Esophagus mucosa (tissue), 1 donor: ENCODE measurements around the gene EGFL8. TPM values are rescaled to one million over a fixed set of nuclear protein-coding genes. Genes with fewer than 3 reads are reported as not detected.
"Not testable (repeated sequence)": the region's sequence is repeated elsewhere in the genome, so short reads cannot be mapped to it uniquely, and the experiment has no call there.

ENCODE experiments used
- ATAC-seq: fragments of 200-7000 bp; cut with Tn5 transposase; one replicate; pipeline ENCODE4 v1.9.1; 2020
- total RNA-seq: library from RNA; stranded (reverse); gene quantifications from one replicate; pipeline ENCODE4 v1.2.4, GENCODE V29; 2023
- donor health status: DM: yes; HTN: yes; CAD: no.

Gene EGFL8
- total RNA-seq, 1 donor from 2014 or later = 10.2 TPM

- no peak for ATAC-seq
These were observed 33.9 kb downstream of the EGFL8 start for GRCh38 chr6:32198345-32198696.

- ATAC-seq = no peak
These were observed 34.5 kb downstream of the EGFL8 start for GRCh38 chr6:32198866-32199265.

DNA sequence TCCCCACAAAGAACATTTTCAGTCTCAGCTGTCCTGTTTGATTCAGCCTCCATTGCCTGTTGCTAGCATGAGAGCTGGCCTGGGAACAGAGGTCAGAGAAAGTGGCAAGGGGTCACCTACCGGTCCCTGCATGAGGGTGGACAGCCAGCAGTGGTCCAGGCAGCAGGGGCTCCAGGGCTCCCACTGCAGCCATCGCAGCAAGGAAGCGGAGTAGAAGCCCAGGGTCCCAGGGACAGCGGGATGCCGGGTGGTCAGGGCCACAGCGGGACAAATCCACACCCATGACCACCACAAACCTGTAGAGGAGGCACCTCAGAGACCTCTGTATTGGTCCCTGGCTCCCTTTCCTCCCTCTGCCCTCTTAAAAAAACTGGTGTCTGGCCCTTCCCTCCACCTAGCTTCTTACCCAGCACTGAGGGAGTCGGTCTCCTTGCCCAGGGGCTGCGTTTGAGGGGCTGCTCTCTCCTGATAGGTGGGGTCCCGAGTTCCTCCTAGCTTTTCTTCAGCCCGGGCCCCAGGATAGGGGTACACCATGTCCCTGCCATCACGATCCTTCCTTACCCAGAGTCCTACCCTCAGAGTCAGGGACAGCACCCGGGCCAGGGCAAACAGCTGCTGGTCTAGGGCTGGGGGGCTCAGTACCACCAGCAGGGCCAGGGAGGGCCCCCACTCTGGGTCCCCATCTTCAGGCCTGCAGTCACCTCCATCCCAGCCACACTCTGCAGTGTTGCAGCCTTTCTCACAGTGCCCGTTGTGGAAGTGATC lies 36.5 kb downstream of the EGFL8 start:
- no peak for ATAC-seq

- no peak for ATAC-seq
These were observed 37.8 kb downstream of the EGFL8 start for GRCh38 chr6:32202186-32202585.

DNA sequence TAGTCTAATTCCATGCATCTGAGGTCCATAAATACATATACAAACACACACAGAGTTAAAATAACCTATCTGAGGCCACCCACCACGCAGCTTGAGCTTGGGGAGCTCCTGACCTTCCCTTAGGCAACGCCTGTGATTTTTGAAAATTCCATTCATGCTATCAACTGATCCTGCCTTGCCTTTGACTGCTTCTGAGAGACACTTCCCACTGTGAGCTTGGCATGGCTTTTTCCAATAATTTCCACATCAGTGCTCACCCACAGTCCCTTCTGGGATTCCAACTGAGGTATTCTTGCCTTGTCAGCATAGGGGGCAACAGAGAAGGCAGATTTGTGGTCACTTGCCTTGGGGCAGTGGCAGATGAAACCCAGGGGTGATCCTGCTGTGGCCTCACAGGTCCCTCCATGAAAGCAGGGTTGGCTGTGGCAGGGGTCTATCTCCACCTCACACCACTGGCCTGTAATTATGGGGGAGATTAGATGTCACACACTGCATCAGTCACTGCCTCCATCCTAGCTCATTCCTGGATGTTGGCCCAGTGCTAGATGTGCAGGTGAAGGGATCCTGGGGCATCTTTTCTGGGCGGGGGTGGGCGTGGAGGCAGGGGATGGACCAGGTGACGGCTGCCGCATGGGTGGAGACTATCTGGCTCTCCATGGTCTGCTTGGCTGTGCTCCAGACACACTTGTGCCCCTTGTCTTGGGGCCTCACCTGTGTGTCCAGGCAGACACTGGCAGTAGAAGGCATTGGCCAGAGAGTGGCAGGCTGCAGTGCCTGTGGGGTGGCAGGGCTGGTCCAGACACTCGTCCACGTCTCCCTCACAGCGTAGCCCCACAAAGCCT lies 39.3 kb downstream of the EGFL8 start:
- no peak for ATAC-seq

DNA sequence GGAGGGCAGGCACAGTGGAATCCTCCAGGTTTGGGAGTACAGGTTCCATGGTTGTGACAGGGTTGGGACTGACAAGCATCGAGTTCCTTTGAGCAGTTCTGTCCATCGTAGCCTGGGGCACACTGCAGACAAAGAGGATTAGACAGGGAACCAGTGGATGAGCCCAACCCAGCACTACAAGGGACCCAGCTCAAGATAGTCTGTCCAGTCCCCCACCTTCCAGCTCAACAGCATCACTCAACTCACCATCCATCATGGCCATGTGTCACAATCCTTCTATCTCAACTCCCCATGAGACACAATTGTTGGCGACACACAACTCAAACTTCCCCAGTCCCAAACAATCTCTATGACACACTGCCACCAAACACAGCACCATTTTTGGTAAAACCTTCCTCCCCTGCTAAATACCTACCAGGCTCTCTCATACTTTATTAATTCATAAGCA lies 39.9 kb downstream of the EGFL8 start:
- peak; percentile 9 for ATAC-seq

DNA sequence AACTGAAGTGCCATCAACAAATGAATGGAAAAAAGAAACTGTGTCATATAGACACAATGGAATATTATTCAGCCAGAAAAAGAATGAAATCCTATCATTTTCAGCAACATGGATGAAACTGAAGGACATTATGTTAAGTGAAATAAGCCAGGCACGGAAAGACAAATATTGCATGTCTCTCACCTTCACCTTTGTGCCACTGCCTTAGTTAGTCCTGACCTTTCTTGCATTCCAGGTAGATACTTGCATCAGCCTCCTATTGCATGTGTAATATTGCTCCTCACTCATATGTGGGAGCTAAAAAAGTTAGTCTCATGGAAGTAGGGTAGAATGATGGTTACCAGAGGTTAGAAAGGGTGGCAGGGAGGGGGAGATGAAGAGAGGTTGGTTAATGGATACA lies 44.6 kb downstream of the EGFL8 start:
- ATAC-seq = no peak

DNA sequence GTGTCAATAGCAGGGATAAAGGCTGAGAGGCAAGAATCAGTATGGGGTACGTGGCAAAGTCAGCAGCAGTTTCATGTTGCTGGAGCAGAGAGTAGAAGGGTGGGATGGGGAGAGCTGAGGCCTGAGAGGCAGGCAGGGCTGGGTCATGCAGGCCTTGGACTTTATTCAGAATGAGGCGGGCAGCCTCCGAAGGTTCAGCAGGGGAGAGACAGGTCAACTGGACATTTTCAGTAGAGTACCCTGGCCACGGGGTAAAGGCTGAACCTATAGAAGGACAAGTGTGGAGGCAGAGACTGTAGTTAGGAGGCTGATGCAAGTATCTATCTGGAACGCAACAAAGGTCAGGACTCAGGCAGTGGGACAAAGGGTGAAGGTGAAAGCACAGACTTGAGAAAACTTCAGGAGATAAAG lies 45.8 kb downstream of the EGFL8 start:
- ATAC-seq = no peak

DNA sequence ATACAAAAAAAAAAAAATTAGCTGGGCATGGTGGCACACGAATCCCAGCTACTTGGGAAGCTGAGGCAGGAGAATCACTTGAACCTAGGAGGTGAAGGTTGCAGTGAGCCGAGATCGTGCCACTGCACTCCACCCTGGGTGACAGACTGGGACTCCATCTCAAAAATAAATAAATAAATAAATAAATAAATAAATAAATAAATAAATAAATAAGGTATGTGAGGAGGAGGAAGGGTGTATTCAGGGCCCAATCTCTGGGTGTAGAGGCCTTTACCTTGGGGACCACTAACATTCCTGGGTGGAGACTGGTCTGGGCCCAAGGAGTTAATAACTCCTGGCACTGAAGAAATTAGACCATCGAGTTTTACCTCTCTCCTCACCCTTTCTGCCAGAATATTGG lies 47.0 kb downstream of the EGFL8 start:
- ATAC-seq = not testable (repeated sequence)

DNA sequence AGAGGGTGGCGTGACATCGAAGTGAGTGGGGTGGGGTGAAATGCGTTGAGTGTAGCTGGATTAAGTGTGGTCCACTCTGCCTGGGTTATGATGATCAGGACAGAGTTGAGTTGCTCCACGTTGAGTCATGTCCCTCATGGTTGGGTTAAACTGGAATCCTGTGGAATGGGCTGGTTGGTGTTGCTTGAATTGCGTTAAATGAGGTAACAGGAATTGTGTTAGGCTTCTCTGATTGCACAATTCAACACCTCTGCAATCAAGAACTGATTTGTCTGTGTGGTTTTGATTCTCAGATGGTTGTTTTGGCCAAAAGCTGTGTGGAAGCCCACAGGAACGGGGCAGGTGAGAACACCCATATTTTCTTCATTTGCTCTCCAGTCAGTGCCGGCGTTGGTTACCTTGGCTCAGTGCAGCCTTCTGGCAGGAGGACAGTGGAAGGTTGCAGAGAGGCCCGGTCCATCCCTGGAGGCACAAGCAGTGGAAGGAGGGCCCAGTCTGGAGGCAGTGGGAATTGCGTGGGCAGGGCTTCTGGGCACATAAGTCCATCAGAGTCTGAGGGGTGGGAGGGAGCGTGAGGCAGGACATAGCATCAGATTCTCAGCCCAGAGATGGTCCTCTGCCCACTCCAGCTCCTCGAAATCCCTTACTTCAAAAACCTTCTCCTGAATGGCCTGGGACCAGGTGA lies 47.8 kb downstream of the EGFL8 start:
- ATAC-seq = peak; percentile 43

- no peak for ATAC-seq
These were observed 49.3 kb downstream of the EGFL8 start for GRCh38 chr6:32213649-32214048.

DNA sequence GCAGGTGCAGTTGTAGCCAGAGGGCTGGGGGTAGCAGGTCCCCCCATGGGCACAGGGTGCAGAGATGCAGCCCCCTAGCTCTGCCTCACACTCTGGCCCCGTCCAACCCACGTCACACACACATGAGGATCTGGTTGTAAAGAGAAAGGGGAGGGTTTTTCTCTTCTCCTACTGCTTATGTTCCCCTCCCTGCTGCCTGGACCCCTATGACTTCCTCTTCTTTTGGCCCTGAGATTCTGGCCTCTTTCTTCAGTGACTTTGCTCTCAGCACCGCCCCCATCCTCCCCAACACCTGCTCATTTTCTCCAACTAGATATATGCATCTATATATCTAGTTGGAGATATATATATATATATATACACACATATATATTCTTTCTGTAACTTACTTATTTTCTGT lies 49.7 kb downstream of the EGFL8 start:
- ATAC-seq = no peak

DNA sequence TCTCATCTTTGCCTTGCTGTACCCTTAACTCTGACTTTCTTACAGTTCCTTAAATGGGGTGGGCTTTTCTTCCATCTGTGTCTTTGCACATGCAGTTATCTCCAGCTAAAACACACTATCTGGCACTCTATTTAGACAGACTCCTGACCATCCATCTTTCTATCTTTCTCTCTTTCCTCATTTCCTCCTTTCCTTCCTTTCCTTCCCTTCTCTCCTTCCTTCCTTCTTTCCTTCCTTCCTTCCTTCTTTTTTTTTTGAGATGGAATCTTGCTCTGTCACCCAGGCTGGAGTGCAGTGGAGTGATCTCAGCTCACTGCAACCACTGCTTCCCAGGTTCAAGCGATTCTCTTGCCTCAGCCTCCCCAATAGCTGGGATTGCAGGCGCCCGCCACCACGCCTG lies 51.2 kb downstream of the EGFL8 start:
- no peak for ATAC-seq

DNA sequence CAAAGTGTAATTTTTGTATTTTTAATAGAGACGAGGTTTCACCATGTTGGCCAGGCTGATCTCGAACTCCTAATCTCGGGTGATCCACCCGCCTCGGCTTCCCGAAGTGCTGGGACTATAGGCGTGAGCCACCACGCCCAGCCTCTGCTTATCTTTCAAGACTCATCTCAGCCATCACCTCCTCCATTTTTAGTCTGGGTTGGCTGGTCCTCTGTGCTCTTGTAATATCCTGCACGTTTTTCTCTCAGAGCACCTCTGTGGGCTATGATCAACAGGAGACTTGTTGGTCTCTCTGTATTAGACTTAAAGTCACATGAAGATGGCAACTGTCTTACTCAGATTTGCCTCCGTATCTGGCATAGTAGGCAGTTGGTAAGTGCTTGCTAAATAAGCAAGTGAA lies 51.9 kb downstream of the EGFL8 start:
- no peak for ATAC-seq

DNA sequence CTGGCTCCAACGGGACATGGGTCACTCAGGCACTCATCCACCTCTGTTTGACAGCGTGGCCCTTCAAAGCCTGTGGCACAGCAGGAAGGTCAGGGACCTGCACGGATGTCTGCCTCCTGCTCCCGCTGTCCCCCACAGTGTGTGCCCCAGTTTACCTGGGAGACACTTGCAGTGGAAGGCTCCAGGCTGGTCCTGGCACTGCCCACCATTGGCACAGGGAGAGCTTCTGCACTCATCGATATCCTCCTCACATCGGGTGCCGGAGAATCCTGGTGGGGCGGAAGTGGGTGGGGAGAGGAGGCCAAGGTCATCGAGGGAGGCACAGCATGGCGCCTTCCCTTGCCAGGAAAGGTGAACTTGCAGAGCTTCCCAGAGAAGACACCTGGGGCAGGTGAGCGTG lies 52.6 kb downstream of the EGFL8 start:
- ATAC-seq = no peak

Other genes starting within 250 kb of the EGFL8 start
- 2.9 TPM for gene C2, start 236.9 kb upstream of the EGFL8 start, total RNA-seq
- gene CFB, start 218.5 kb upstream of the EGFL8 start, total RNA-seq = 36.1 TPM
- 57.7 TPM for gene NELFE, start 205.6 kb upstream of the EGFL8 start, total RNA-seq
- 31.3 TPM for gene SKIC2, start 205.4 kb upstream of the EGFL8 start, total RNA-seq
- 10.6 TPM for gene DXO, start 192.5 kb upstream of the EGFL8 start, total RNA-seq
- gene C4A, start 182.5 kb upstream of the EGFL8 start, total RNA-seq = 2.9 TPM
- 5.3 TPM for gene C4B, start 149.8 kb upstream of the EGFL8 start, total RNA-seq
- gene CYP21A2, start 126.2 kb upstream of the EGFL8 start, total RNA-seq = 0.60 TPM
- 7.6 TPM for gene TNXB, start 55.3 kb upstream of the EGFL8 start, total RNA-seq
- gene ATF6B, start 36.3 kb upstream of the EGFL8 start, total RNA-seq = 76.0 TPM
- gene FKBPL, start 34.3 kb upstream of the EGFL8 start, total RNA-seq = 10.1 TPM
- gene PRRT1, start 12.7 kb upstream of the EGFL8 start, total RNA-seq = 0.40 TPM
- 18.1 TPM for gene PPT2, start 10.5 kb upstream of the EGFL8 start, total RNA-seq
- 18.2 TPM for gene AGPAT1, start 11.5 kb downstream of the EGFL8 start, total RNA-seq
- gene RNF5, start 13.8 kb downstream of the EGFL8 start, total RNA-seq = 30.4 TPM
- gene AGER, start 19.7 kb downstream of the EGFL8 start, total RNA-seq = 2.7 TPM
- gene PBX2, start 25.6 kb downstream of the EGFL8 start, total RNA-seq = 34.7 TPM
- 2.2 TPM for gene GPSM3, start 28.0 kb downstream of the EGFL8 start, total RNA-seq
- gene NOTCH4, start 59.5 kb downstream of the EGFL8 start, total RNA-seq = 2.7 TPM
- not detected for gene TSBP1, start 207.3 kb downstream of the EGFL8 start, total RNA-seq
- gene BTNL2, start 242.6 kb downstream of the EGFL8 start, total RNA-seq = not detected